OCI-LY1 (cell line): Measurements from ENCODE around the gene ANKRD24.

Source experiments
- EZH2 ChIP-seq: fragments of 200-600 bp; sonication (generic), shearing (Covaris generic); IDR thresholded peaks from 2 replicates; pipeline ENCODE4 v1.8.0; 2017; ENCODE audit warnings: borderline replicate concordance, mixed run types, mild to moderate bottlenecking, antibody characterized with exemption, low read length, moderate library complexity, mixed read lengths
- TF ChIP-seq, protein P1 (sequence below): fragments of 200-600 bp; sonication (generic), shearing (Covaris generic); IDR thresholded peaks from 2 replicates; pipeline ENCODE4 v1.5.1; 2017; ENCODE audit warnings: mild to moderate bottlenecking, antibody characterized with exemption, low read length, moderate library complexity, mixed read lengths

- TF ChIP-seq, protein P1, sequence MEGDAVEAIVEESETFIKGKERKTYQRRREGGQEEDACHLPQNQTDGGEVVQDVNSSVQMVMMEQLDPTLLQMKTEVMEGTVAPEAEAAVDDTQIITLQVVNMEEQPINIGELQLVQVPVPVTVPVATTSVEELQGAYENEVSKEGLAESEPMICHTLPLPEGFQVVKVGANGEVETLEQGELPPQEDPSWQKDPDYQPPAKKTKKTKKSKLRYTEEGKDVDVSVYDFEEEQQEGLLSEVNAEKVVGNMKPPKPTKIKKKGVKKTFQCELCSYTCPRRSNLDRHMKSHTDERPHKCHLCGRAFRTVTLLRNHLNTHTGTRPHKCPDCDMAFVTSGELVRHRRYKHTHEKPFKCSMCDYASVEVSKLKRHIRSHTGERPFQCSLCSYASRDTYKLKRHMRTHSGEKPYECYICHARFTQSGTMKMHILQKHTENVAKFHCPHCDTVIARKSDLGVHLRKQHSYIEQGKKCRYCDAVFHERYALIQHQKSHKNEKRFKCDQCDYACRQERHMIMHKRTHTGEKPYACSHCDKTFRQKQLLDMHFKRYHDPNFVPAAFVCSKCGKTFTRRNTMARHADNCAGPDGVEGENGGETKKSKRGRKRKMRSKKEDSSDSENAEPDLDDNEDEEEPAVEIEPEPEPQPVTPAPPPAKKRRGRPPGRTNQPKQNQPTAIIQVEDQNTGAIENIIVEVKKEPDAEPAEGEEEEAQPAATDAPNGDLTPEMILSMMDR, result no peak
- no peak for TF ChIP-seq EZH2
Measured at GRCh38 chr19:4172861-4173473, 9.5 kb upstream of the ANKRD24 start.
